Thyroid gland (tissue), 4 donors: ENCODE measurements around the gene PHLPP1.

ENCODE experiments used
- POLR2A ChIP-seq, 2 donors: fragments of 450-650 bp; IDR thresholded peaks; one replicate each; pipeline ENCODE4 v1.6.1; 2017; ENCODE audit warnings: antibody characterized with exemption in 2 of 2, mild to moderate bottlenecking in 2 of 2, moderate library complexity in 1 of 2
- TF ChIP-seq, protein P1 (sequence below), 6 experiments: fragments of 200-600 bp in 3 of 6; fragments of 450-650 bp in 3 of 6; sonication (generic) in 3 of 6; IDR thresholded peaks; one replicate each; pipeline ENCODE4 v1.5.1; 2016 to 2019; ENCODE audit warnings: antibody characterized with exemption in 6 of 6, mild to moderate bottlenecking in 2 of 6, inconsistent platforms in 1 of 6, moderate library complexity in 1 of 6

DNA sequence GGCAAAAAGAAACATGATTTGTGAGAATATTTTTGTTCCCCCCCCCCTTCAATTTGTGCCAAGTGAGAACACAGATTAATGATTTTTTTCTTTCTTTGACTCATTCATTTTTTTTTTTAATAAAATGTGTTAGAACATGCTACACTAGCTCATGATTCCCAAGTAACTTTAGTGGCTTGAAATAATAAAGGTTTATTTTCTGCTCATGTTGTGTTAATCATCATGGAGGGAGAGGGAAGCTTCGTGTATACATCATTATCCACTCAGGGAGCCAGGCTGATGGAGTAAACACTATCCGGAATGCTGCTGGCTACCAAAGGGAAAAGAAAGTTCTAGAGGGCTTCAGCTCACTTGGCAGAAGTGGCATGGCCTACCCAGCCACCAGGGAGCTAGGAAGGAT is 40.6 kb downstream of the PHLPP1 start:
- TF ChIP-seq, protein P1, sequence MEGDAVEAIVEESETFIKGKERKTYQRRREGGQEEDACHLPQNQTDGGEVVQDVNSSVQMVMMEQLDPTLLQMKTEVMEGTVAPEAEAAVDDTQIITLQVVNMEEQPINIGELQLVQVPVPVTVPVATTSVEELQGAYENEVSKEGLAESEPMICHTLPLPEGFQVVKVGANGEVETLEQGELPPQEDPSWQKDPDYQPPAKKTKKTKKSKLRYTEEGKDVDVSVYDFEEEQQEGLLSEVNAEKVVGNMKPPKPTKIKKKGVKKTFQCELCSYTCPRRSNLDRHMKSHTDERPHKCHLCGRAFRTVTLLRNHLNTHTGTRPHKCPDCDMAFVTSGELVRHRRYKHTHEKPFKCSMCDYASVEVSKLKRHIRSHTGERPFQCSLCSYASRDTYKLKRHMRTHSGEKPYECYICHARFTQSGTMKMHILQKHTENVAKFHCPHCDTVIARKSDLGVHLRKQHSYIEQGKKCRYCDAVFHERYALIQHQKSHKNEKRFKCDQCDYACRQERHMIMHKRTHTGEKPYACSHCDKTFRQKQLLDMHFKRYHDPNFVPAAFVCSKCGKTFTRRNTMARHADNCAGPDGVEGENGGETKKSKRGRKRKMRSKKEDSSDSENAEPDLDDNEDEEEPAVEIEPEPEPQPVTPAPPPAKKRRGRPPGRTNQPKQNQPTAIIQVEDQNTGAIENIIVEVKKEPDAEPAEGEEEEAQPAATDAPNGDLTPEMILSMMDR (IDR thresholded peaks at IDR 0.05) = no peak
- TF ChIP-seq POLR2A (IDR thresholded peaks at IDR 0.05) = no peak
